HEK293T (cell line): ENCODE data around the gene RPS6KA5.

Source experiments
- CTBP1 ChIP-seq: fragments of 450-650 bp; IDR thresholded peaks from 2 replicates; pipeline ENCODE4 v1.6.1; 2016; ENCODE audit warnings: borderline replicate concordance
- ELF4 ChIP-seq: fragments of 450-650 bp; IDR thresholded peaks from 2 replicates; pipeline ENCODE4 v1.6.1; 2017; ENCODE audit warnings: antibody characterized with exemption
- FOXK2 ChIP-seq: fragments of 450-650 bp; IDR thresholded peaks from 2 replicates; pipeline ENCODE4 v1.6.1; 2016; ENCODE audit warnings: mild to moderate bottlenecking
- FOXM1 ChIP-seq: fragments of 450-650 bp; IDR thresholded peaks from 2 replicates; pipeline ENCODE4 v1.6.1; 2017; ENCODE audit warnings: mild to moderate bottlenecking, borderline replicate concordance

DNA sequence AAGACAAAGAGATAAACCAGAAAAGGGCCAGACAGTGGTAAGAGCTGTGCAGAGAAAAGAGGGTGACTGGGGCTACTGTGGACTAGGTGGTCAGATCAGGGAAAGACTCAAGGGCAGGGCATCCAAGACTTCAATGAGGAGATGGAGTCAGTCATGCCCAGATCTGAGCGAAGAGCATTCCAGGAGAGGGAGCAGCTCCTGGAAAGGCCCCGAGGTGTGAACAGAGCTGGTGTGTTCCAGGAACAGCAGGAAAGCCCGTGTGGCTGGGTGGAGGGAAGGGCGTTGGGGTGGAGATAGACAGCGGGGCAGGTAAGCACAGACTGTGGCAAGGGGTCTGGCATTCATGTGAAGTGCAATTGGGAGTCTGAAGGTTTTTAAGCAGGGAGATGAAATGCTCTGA lies 261.0 kb downstream of the RPS6KA5 start:
- no peak for TF ChIP-seq ELF4
- no peak for TF ChIP-seq FOXM1
- no peak for TF ChIP-seq CTBP1
- TF ChIP-seq FOXK2: no peak
